ENCODE results near the gene CSNK1G2.

The CSNK1G2 gene

DNA sequence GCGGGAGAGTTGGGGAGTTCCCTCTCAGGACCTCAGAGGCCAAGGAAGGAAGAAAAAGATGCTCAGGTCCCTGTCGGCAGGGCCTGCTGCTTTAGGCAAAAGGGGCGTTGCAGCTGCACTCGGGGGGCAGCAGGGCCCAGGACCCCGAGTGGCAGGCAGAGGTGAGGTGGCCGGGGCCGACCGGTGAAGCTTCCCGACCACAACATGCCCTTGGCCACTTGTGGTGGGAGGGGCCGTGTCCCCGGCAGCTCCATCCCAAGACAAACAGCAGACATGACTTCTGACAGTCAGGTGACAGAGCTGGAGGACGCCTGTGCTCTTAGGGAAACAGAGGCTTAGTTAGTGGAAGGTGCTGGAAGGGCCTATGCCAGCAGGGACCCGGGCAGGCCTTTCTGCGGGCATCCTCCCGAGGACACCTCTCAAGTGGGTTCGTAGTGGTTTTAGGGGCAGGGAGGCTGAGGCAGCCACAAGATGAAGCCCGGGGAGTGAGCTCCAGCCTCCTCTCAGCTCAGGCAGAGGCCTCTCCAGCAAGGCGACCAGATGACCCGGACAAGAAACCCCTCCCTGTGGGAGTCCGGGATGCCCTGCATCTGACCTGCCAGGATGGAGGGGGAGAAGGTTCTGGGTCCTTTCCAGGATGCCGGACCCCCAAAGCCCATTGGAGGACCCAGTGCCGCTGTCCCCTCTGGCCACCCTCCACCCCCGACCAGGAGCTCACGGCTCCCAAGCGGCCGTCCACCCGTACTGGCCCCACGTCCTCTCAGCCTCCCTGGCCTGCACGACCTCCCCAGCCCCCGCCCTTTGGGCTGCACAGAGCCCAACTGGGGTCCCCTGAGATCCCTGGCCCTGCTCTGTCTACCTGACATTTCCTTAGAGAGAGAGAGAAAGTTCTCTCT is 50.3 kb downstream of the CSNK1G2 start:
- no peak for DNase-seq

DNA sequence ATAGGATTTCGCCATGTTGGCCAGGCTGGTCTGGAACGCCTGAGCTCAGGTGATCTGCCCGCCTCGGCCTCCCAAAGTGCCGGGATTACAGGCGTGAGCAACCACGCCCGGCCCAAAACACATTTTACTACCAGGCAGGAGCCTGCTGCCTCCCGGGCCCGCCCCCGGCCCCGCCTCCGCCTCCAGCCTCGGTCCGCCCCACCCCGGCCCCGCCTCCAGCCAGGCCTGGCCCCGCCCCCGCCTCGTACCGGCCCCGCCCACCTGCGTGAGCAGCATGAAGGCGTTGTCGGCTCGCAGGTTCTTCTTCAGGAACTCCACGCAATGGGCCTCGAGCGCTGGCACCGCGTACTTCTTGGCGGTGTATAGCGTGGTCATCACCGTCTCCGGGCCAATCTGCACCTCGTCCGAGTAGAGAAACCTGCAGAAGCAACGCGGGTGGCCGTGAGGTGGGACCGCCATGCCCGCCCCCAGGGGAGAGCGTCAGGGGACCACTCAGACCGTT is 51.8 kb downstream of the CSNK1G2 start:
- peak in 1 of 2 donors; percentile 30 for DNase-seq

DNA sequence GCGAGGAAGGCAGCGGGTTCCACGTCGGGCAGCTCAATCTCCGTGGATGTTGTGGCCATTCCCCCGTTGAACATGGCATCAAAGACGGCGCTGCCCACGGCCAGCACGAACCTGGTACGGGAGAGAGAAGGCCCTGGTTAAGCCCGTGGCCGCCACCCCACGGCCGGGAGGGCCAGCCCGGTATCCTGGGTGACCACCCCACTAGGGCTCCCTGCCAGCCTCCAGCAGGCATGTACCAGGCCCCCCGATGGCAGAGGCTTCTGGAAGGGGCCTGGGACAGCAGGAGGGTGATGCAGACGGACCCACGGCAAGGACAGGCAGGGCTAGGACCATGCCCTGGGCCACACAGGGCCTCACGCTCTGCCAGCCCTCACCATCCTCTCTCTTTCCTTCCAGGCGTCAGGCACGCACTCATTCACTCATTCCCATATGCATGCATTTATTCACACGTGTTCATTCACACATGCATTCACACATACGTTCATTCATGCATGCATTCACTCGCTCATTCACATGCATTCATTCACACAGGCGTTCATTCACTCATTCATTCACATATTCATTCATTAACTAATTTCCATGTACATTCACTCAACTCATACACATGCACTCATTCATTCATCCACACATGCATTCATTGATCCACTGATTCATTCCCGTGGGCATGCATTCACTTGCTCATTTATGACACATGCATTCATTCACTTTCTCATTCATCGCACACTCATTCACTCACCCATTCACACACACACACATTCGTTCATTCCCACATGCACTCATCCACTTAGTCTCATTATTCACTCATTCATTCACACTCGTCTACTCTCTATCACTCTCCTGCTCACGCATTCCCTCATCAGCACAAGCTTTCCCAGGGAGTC is 56.6 kb downstream of the CSNK1G2 start:
- no peak for DNase-seq

DNA sequence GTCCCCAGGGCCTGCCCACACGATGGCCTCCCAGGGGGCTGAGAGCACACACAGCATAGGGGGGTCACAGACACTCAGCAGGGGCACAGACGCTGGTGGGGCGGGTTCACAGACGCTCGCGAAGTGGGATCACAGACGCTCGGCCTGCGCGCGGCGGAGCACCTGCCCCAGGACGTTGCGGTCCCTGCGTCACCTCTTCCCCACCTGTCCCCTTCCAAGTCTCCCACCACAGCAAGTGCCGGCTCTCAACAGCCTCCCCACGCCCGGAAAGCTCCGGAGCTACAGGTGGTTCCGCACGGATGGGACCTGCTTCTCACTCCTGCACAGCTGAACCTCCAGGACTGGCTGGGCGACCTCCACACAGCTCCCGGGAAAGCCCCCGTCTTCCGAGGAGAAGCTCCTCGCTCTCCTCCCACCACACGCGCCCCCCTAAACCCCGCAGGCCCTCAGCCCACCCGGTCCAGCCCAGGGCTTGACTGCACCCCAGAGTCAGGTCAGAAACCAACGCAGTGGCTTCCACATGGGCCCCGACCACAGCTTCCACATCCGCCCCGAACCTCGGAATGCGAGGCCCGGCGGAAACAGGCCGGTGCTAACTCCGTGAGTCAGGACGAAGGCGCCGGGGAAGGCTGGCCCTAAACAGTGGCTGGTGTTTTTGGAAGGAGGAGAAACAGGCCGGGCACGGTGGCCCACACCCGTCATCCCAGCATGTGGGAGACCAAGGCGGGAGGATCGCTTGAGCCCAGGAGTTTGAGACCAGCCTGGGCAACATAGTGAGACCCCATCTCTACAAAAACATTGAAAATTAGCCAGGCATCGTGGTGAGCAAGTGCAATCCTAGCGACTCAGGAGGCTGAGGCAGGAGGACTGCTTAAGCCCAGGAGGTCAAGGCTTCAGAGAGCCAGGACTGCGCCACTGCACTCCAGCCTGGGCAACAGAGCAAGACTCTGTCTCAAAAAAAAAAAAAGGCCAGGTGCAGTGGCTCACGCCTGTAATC is 58.0 kb downstream of the CSNK1G2 start:
- DNase-seq, result no peak

DNA sequence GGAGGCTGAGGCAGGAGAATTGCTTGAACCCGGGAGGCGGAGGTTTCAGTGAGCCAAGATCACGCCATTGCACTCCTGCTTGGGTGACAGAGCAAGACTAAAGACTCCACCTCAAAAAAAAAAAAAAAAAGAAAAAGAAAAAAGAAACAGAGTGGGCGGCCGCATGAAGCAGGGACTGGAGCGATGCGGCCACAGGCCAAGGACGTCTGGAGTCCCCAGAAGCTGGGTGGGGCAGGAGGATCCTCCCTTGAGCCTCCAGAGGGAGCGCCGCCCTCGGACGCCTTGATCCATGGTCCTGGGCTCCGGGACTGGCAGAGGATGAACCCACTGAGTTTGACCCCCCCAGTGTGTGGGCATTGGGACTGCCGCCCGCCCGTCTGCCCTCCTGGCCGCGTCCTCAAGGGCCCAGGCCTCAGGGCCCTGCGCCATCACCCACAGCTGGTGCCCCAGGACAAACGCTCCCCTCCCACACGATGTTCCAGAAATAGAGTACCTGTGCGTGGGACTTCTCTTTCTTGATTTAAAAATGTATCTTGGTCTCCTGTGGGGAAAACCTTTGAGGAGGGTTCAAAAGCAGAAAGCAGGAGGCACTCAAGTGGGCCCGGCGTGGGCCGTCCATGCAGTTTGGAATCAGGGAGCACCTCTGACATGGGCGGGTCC is 59.0 kb downstream of the CSNK1G2 start:
- DNase-seq, result no peak

DNA sequence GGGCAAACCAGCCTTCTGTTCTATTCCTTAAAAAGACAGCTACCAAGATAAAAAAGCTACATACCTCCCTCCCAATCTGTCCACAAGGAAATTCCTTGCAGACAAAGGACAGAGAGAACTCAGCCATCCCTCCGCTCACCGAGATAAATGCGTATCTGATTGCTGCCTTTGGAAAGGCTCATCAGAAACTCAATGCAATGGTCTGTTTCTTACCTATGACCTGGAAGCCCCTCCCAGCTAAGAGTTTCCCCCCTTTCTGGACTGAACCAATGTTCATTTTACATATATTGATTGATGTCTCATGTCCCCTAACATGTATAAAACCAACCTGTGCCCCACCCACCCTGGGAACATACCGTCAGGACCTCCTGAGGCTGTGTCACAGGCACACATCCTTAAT is 62.9 kb downstream of the CSNK1G2 start:
- no peak for DNase-seq

DNA sequence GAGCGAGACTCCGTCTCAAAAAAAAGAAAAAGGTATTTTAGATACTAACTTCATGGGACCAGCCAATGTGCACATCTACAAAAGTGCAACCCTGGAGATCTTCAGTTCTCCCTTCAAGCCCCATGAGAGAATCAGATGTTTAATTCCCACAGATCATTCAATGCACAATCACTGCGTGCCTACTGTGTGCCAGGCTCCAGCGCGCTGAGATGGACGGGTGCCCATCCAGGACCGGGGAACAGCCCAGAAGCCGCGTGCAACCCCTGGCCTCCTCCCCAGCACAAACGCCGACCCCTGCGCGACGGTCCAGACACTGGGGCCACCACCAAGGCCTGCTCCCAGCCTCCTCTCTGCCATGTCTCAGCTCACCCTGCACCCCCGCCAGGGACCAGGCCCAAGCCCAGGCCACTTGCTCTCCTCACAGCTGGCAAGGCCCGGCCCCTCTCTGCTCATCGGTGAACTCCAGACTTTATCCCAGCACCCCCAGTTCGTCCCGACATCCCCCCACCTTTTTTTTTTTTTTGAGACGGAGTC is 69.2 kb downstream of the CSNK1G2 start:
- no peak for DNase-seq

DNA sequence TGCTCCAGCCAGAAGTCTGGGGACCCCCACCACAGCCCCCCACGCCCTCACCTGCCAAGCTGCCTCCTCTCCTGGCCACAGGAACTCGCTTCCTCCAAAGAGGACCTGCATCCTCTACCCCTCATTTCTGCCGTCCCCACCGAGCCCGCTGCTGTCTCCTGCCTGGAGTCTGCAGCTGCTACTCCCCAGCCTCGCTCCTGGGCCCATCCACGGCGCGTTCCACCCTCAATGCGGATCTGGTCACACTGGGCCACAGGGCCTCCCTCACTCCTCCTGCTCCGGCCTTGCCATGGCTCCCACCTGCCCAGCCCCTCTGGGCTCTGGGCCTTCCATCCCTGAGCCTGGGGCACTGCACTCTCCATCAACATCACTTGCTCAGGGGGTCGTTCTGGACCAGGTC is 70.2 kb downstream of the CSNK1G2 start:
- DNase-seq, result no peak

DNA sequence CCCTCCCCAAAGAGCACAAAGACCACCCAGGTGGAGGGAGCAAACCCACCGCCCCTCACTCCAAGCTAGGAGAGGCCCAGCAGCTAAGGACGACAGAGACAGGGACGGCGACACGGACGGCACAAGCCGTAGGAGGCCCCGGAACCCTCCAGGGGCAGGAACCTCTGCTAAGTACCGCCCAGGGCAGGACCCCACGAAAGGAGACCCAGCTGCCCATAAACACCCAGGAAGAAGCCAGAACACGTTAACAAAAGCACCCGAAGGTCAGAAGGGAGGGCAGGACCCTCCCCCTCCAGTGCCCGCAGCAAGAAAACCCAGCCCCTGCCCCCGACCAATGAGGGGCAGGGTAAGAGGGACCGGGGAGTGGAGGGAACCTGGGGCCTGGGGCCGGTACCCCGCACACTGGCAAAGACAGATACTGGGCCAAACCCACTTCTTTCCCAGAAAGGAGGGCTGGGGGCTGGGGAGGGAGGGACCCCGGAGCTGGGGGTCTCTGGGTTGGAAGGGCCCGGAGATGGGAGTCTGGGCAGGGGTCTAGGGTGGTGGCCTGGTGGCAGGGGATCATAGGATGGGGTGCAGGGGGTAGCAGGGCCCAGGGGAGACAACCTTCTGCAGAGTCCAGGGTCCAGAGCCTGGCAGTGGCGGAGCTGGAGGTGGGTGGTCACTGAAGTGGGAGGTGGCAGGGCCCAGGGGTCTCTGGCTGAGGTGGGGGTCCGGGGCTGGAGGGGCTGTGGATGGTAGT is 72.1 kb downstream of the CSNK1G2 start:
- DNase-seq, result no peak

DNA sequence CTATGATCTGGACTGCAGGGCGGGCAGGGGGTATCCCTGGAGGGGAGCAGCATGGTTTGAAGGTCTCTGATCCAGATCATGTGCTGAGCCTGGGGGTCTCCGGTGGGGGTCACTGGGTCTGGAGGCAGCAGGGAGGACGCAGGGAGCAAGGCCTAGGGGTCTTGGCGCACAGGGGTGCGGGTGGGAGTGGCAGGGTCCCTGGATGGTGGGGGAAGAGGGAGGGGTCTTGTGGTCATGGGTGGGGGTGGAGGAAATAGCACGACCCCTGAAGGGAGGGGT is 72.7 kb downstream of the CSNK1G2 start:
- DNase-seq, result no peak

DNA sequence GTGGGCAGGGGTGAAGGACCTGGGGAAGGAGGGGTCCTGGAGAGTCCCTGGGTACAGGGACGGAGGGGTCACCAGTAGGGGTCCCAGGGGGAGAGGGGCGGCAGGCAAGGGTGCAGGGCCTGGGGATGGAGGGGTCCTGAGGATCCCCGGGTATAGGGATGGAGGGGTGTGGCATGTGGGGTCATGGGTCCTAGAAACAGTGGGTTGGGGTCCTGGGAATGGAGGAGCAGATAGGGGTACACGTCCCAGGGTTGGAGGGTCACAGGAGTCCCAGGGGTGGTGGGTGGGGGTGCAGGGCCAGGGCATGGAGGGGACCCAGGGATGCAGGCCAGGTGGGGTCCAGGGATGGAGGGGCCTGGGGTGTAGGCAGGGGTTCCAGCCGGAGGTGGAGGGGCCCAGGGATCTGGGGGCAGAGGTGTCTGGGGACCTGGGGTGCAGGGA is 73.2 kb downstream of the CSNK1G2 start:
- DNase-seq, result no peak

DNA sequence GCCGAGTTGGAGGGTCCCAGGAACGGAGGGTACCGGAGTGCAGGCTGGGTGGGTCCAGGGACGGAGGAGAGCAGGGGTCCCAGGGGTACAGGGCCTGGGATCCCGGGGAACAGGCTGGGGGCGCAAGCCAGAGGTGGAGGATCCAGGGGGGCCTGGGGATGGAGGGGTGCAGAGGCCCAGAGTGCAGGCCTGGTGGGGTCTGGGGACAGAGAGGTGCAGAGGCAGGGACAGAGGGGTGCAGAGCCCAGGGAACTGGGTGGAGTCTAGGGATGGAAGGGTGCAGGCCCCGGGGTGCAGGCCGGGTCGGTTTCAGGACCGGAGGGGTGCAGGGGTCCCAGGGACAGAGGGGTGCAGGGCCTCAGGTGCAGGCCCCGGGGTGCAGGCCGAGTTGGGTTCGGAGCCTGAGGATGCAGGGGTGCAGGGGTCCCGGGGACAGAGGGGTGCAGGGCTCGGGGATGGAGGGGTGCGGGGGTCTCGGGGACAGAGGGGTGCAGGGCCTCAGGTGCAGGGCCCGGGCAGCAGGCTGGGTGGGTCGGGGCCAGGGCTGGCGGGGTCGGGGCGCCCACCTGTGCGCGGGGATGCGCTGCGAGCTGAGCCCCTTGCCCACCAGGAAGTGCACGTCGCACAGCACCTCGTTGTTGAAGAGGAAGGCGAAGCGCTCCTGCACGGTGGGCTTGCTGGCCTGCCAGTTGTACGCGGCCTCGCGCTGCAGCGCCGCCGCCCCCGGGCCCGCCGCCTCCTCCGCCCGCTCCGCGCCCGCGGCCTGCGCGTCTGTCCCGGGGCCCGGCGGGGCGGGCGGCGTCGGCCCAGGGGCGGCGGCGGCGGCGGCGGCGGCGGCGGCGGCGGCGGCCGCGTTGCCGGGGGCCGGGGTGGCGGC is 74.0 kb downstream of the CSNK1G2 start:
- DNase-seq, result peak; percentile 22 to 24

DNA sequence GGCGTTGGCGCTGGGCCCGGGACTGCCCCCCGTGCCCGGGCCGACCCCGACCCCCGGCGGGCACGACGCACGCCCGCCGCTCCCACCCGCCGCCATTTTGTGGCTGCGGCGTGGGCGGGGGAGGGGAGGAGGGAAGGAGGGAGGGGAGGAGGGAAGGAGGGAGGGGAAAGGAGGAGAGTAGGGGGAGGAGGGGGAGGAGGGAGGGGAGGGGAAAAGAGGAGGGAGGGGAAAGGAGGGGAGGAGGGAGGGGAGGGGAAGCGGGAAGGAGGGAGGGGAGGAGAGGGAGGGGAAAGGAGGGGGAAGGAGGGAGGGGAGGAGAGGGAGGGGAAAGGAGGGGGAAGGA is 74.6 kb downstream of the CSNK1G2 start, which contains the start of gene BTBD2:
Gene BTBD2, minus strand, starts transcription at position 107 of the 343 bp plus-strand sequence. Its CDS starts 11 bp downstream, at position 96.
- peak; percentile 73 for DNase-seq

DNA sequence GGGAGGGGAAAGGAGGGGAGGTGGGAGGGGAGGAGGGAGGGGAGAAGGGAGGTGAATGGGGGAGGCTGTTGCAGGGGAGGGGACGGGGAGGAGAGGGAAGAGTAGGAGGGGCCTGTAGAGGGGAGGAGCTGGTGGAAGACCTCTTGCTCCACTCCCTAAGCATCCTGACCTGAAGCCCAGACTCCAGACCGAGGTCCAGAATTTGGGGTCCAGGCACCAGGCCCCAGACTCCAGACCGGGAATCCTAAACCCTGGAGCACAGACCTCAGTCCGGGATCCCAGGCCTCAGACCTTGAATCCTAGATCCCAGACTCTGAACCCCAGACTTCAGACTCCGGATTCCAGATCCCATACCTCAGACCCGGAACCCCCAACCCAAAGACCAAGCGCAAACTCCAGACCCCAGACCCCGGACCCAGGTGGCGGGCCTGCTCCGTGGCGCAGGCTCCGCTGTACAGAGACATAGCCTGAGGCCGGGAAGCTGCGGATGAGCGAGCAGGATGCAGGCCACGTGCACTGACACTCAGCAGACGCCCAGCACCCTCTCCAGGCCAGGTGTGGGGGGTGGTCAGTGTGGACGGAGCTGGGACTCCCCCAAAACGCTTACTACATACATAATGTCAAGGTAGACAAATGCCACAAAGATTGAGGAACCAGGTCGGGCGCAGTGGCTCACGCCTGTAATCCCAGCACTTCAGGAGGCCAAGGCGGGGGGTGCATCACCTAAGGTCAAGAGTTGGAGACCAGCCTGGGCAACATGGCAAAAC is 75.3 kb downstream of the CSNK1G2 start:
- peak; percentile 58 to 66 for DNase-seq

DNA sequence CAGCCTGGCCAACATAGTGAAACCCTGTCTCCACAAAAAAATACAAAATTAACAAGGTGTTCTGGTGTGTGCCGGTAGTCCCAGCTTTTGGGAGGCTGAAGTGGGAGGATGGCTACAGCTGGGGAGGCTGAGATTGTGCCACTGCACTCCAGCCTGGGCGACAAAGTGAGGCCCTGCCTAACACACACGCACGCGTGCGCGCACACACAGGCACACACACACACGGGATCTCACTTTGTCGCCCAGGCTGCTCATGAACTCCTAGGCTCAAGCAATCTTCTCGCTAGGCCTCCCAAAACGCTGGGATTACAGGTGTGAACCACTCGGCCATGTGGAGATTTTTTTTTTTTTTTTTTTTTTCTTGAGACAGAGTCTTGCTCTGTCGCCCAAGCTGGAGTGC is 77.8 kb downstream of the CSNK1G2 start:
- DNase-seq, result no peak

DNA sequence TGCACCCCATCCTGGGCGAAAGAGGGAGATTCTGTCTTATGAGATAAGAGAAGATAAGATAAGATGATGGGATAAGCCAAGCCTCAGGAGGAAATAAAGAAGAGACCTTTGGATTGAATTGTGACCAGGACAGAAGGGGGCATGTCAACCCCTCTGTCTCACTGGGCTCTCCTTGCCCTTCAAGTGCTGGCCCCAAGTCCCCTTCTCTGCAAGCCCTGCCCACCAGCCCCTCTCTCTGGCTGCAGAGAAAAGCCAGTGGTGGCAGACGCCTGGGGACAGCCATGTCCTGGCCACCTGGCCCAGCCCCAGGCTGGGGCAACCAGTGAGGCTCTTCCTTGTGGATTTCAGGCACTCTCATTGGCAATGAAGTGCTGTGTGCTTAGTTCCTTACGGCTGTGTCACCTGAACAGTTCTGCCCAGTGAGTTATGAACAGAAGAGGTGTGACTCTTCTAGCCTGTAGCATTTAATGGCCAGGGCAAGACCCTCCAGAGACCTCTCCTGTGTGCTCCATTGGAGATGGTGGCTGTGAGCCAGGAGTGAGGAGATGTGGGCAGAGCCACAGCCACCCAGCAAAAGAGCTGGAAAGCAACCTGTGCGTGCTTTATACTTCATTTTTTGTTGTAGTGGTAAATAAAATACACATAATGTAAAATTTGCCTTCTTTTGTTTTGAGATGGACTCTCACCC is 80.6 kb downstream of the CSNK1G2 start:
- no peak for DNase-seq

DNA sequence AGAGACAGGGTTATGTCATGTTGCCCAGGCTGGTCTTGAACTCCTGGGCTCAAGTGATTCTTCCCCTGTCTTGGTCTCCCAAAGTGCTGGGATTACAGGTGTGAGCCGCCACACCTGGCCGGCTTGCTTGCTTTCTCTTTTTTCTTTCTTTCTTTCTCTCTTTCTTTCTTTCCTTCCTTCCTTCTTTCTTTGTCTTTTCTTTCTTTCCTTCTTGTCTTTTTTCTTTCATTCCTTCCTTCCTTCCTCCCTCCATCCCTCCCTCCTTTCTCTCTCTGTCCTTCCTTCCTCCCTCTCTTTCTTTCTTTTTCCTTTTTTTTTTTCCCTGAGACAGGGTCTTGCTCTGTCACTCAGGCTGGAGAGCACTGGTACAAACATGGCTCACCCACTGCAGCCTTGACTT is 81.3 kb downstream of the CSNK1G2 start:
- DNase-seq, result no peak

DNA sequence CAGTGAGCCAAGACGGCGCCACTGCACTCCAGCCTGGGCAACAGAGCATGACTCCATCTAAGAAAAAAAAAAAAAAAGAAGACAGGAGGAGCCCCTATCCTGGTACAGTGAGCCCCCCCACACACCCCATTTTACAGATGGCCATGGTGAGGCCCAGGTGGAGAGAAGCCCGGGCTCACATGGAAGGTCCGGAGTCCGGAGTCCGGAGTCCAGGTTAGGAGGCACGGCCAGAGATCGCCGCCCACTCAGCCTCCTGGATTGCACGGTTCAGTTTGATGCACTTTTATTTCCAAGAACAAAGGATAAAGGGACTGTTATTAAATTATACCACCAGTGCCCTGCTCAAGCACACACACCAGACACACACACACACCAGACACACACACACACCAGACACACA is 85.8 kb downstream of the CSNK1G2 start:
- DNase-seq, result no peak

DNA sequence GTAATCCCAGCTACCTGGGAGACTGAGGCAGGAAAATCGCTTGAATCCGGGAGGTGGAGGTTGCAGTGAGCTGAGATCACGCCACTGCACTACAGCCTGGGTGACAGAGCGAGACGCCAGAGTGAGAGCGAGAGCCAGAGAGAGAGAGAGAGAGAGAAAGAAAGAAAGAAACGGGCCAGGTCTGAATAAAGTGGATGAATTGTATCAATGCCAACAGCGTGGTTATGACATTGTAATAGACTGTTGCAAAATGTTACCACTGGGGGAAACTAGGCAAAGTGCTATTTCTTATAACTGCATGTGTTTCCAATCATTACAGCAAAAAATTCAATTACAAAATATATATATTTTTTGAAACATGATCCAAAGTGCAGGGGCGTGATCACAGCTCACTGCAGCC is 86.4 kb downstream of the CSNK1G2 start:
- no peak for DNase-seq

Measured in activated CD4-positive, alpha-beta T cell treated with anti-CD3 and anti-CD28 coated beads for 4 hours (primary cell).